HFFc6 (cell line): ENCODE data around the gene IST1. TPM values are rescaled to one million over a fixed set of nuclear protein-coding genes. Genes with fewer than 3 reads are reported as not detected.
"Not testable (repeated sequence)": the region's sequence is repeated elsewhere in the genome, so short reads cannot be mapped to it uniquely, and the experiment has no call there.

ENCODE experiments used
- DNase-seq: peaks from one replicate; pipeline ENCODE4 v3.0.0-alpha.2; 2018
- H3K27ac Mint-ChIP-seq: 2 replicates; pipeline ENCODE4 v1.8.0; 2020; ENCODE audit warnings: mild to moderate bottlenecking, mixed read lengths
- H3K27me3 Mint-ChIP-seq: 2 replicates; pipeline ENCODE4 v1.8.0; 2021; ENCODE audit warnings: mild to moderate bottlenecking, moderate library complexity, mixed read lengths; ENCODE audit not compliant: insufficient read depth
- H3K36me3 Mint-ChIP-seq: 2 replicates; pipeline ENCODE4 v1.8.0; 2021; ENCODE audit warnings: low read depth, mixed read lengths
- H3K4me1 Mint-ChIP-seq: 2 replicates; pipeline ENCODE4 v1.8.0; 2020; ENCODE audit warnings: low read depth, mixed read lengths
- H3K4me3 Mint-ChIP-seq: 2 replicates; pipeline ENCODE4 v1.8.0; 2020; ENCODE audit warnings: mild to moderate bottlenecking, moderate library complexity, mixed read lengths
- H3K9me3 Mint-ChIP-seq: 2 replicates; pipeline ENCODE4 v1.8.0; 2020; ENCODE audit warnings: mild to moderate bottlenecking, mixed read lengths
- CTCF ChIP-seq: fragments of 200-600 bp; sonication (generic); IDR thresholded peaks from 2 replicates; pipeline ENCODE4 v1.5.0; 2021; ENCODE audit warnings: antibody characterized with exemption, mild to moderate bottlenecking
- total RNA-seq, 6 experiments: library from RNA; stranded (reverse); fragmentation: NEBNext Ultra II Directional; extraction: Animal tissue kit (Norgen Biotek cat#: 25700); gene quantifications; 2 replicates in 1 of 6; 3 replicates in 5 of 6; pipeline ENCODE4 v1.2.3, GENCODE V29; 2021

Gene IST1
- total RNA-seq, 6 experiments from 2014 or later: 113 to 136 (median 125) TPM

- peaks cover 26% of the 10 kb centered on the region for H3K4me1 Mint-ChIP-seq
- no peak overlapping the region for H3K4me3 Mint-ChIP-seq
- TF ChIP-seq CTCF: no peak
- DNase-seq: no peak
- no peaks in the 10 kb centered on the region for H3K9me3 Mint-ChIP-seq
- no peaks in the 10 kb centered on the region for H3K27me3 Mint-ChIP-seq
- H3K27ac Mint-ChIP-seq: no peak overlapping the region
- no peaks in the 10 kb centered on the region; the same call in 1 of the 2 replicates for H3K36me3 Mint-ChIP-seq
Observed at GRCh38 chr16:71902656-71903365, 7.5 kb downstream of the IST1 start.

GRCh38 chr16:71903608-71904007, 8.3 kb downstream of the IST1 start:
- H3K27me3 Mint-ChIP-seq: no peaks in the 10 kb centered on the region
- H3K9me3 Mint-ChIP-seq: no peaks in the 10 kb centered on the region
- peaks cover 26% of the 10 kb centered on the region for H3K4me1 Mint-ChIP-seq
- H3K36me3 Mint-ChIP-seq: peaks cover 2% of the 10 kb centered on the region; the same call in 1 of the 2 replicates
- H3K4me3 Mint-ChIP-seq: no peak overlapping the region
- H3K27ac Mint-ChIP-seq: no peak overlapping the region
- TF ChIP-seq CTCF: no peak
- DNase-seq: no peak

GRCh38 chr16:71904239-71904638, 8.9 kb downstream of the IST1 start:
- Mint-ChIP-seq H3K4me1 (peaks cover 26% of the 10 kb centered on the region), H3K27me3 (no peaks in the 10 kb centered on the region), H3K9me3 (no peaks in the 10 kb centered on the region), H3K36me3 (peaks cover 5% of the 10 kb centered on the region; the same call in 1 of the 2 replicates), H3K27ac (no peak overlapping the region), H3K4me3 (no peak overlapping the region)
- DNase-seq: no peak
- TF ChIP-seq CTCF: no peak

GRCh38 chr16:71905765-71906164, 10.4 kb downstream of the IST1 start:
- H3K27ac Mint-ChIP-seq, H3K4me3 Mint-ChIP-seq, H3K27me3 Mint-ChIP-seq, DNase-seq, H3K9me3 Mint-ChIP-seq: not testable (repeated sequence)
- peaks cover 17% of the 10 kb centered on the region for H3K4me1 Mint-ChIP-seq
- H3K36me3 Mint-ChIP-seq: peaks cover 13% of the 10 kb centered on the region; the same call in 1 of the 2 replicates

GRCh38 chr16:71911121-71911520, 15.8 kb downstream of the IST1 start:
- H3K36me3 Mint-ChIP-seq: peaks cover 33% of the 10 kb centered on the region
- H3K4me3 Mint-ChIP-seq: no peak overlapping the region
- H3K27me3 Mint-ChIP-seq: no peaks in the 10 kb centered on the region
- H3K9me3 Mint-ChIP-seq: no peaks in the 10 kb centered on the region
- TF ChIP-seq CTCF: no peak
- no peak overlapping the region for H3K27ac Mint-ChIP-seq
- H3K4me1 Mint-ChIP-seq: peaks cover 22% of the 10 kb centered on the region
- no peak for DNase-seq

- H3K36me3 Mint-ChIP-seq: peaks cover 48% of the 10 kb centered on the region
- no peaks in the 10 kb centered on the region for H3K27me3 Mint-ChIP-seq
- H3K4me3 Mint-ChIP-seq: no peak overlapping the region
- peaks cover 38% of the 10 kb centered on the region for H3K4me1 Mint-ChIP-seq
- no peak overlapping the region for H3K27ac Mint-ChIP-seq
- TF ChIP-seq CTCF: no peak
- no peaks in the 10 kb centered on the region; the same call in 1 of the 2 replicates for H3K9me3 Mint-ChIP-seq
- DNase-seq: no peak
Observed at GRCh38 chr16:71912534-71913275, 17.4 kb downstream of the IST1 start.
